CD4-positive, alpha-beta T cell treated with Interferon gamma for 1 hour (primary cell): ENCODE data around the gene DPP6.
"Not testable (repeated sequence)": the region's sequence is repeated elsewhere in the genome, so short reads cannot be mapped to it uniquely, and the experiment has no call there.

Source experiments
- DNase-seq: peaks from one replicate; pipeline ENCODE4 v3.0.0-alpha.2; 2020

DPP6 gene

GRCh38 chr7:154051643-154052529, at the start of gene DPP6:
Gene DPP6, plus strand, starts transcription at chr7:154052398.
- DNase-seq, result not testable (repeated sequence)

DNA sequence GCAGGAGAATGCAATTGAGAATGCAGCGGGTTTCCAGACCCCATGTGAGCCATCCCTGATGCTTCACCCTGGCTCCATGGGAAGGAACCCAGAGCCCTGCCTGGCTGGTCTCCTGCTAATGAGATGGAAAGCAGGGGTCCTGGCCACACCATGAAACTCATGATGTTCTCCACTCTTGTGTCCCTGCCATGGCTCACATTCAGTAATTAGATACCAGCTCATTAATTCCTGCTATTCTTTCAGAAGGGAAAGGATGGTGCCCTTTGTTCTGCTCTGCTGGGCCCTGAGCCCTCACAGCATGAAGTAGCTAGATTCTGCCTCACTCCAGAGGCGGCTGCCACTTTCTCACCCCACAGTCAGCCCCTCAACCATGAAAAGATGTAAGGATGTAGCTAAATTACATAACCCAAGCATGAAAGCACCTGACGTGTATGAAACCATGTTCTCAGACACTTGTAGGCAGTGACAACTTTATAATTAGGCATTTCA, 42.7 kb upstream of the DPP6 start:
- not testable (repeated sequence) for DNase-seq

- not testable (repeated sequence) for DNase-seq
These were observed 41.3 kb upstream of the DPP6 start for GRCh38 chr7:154010726-154011568.

GRCh38 chr7:154012800-154013199, 39.4 kb upstream of the DPP6 start:
- DNase-seq, result not testable (repeated sequence)

- not testable (repeated sequence) for DNase-seq
These were observed 36.6 kb upstream of the DPP6 start for GRCh38 chr7:154015636-154016035.

DNA sequence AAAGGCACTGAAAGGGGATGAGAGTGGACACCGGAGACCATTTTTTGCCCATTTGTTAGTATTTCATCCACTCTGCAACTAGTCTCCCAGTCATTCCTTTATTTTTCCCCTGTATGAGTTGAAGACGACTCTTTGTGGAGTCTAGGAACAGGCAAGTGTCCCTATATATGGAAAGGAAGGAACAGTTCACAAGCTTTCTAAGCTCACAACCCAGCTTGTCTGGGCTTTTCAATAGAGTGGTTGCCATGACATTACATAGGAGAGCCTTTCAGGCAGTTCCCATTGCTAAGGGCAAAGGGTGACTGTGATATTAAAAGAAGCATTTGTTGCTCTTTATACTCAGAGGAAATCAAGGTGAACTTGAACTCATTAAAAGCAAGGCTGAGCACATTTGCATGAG, 33.8 kb upstream of the DPP6 start:
- DNase-seq, result not testable (repeated sequence)

GRCh38 chr7:154027805-154028204, 24.4 kb upstream of the DPP6 start:
- DNase-seq, result not testable (repeated sequence)

DNA sequence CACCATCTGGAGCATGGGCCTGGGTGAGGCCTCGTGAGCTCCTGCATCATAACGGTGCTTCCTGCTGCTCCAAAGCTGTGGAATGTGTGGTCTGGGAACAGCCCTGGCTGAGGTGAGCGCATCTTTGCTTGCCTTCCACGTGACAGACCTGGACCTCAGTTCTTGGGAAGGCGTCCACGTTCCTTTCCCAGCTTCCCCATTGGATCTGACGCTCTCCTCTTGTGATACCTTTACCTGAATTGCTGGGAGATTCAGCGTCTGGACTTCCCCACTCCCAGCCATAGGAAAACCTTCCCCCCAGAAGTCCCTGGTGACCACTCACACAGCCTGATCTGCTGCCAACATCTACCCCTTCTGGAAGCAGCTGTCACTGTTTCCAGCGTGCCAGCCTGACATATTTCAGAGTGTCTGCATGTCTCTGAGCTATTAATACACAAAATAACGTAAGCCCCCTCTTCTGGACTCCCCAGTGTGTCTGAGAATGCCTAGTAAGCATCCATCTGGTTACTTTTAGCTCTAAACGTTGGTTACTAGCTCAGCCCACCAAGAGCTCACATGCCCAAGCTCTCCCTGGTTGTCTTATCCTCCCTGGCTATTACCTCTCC, 21.6 kb upstream of the DPP6 start:
- DNase-seq, result not testable (repeated sequence)

DNA sequence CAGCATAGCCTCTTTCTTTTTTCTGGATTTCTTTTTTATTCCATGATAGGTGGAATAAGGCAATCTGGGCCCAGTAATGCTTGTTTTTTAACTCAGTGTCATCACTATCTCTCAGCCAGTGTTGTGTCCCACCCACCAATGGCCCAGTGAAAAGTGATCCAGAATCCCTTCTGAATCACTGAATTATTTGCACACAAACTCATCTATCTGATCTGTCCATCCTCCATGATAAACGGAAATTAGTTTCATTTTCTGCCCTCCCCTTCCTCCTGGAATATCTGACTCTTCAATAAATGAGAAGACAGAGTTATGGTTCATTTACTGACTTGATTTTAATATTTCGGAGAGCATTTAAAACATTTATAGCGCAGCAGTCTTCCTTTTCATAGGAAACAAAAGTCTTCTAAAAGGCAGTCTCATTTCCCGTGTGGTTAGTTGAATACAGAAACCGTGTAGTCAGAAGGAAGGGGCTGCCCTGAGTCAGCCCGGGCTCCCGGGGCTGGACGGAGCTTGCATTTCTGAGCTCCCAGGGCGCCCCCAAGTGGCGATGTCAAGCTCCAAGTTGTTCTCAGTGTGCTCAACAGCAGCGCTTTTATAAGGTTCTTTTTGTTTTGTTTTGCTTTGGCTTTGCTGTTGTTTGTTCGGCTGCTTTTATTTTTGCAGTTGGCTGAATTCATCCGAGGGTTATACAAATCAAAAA, 12.6 kb upstream of the DPP6 start:
- not testable (repeated sequence) for DNase-seq

DNA sequence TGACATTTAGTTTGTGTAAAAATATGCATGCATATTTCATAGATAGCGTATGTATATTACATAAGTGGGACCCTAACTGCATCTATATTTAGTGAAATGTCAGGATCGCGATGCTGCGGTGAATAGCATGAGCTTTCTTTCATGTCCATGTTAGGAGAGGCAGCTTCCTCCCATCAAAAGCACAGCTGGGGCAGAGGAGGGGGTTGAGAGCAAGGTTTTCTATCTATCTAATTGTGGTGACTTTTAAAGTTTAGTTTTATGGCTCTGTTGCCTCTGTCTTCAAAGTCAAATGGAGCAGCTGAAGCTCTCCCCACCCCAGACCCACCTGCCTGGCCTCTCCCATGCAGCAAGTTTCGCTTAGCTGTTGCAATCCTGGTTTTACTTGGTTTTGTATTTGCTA, 1.8 kb upstream of the DPP6 start:
- not testable (repeated sequence) for DNase-seq

DNA sequence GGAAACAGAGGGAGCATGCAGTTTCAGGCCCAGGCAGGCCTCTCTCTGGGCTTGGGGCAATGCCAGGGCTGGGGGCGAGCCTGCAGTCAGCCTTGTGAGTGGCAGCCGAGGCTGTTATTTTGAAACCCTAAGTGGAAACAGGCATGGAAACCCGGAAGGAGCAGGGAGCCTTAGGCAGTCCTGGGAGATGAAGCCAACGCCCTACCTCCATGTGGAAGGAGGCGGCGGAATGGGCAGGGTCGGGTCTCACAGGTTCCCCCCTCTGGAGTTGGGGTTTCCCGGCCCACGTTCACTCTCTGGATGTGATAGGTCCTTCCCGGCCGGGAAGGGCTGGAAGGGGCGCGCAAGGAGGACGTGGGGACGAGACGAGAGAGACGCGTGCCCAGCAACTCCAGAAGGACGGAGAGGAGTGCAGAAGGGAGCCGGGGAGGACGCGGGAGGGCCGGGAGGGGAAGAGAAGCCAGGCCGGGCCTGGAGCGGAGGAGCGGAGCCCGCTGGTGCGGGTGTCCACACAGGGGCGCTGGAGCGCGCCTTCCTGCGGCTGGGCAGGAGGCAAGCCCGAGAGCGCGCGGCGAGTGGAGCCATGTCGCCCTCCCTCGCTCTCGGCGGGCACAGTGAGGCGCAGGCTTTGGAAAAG, 1.1 kb upstream of the DPP6 start:
- not testable (repeated sequence) for DNase-seq

- DNase-seq, result not testable (repeated sequence)
These were observed 493 bp downstream of the DPP6 start for GRCh38 chr7:154052530-154053252.

- not testable (repeated sequence) for DNase-seq
These were observed 1.5 kb downstream of the DPP6 start for GRCh38 chr7:154053466-154054312.

DNA sequence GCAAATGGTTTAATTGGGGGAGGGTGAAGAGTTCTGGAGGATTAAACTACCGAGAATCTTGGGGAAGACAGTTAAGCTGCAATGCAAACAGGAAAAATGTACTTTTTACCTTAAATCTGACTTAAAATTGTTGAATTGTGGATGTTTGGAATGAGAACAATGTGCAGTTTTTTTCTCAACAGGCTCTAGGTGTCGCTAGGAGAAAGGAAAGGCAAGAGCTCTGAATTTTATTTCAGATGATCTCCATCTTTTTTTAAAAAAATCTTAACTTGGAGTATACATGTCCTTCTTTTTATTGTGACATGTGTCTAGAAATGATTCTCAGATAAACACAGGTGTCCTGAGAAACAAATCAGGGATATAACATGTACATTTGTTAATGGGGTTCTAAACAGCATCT, 2.5 kb downstream of the DPP6 start:
- DNase-seq, result not testable (repeated sequence)

GRCh38 chr7:154055491-154056106, 3.4 kb downstream of the DPP6 start:
- DNase-seq, result not testable (repeated sequence)

DNA sequence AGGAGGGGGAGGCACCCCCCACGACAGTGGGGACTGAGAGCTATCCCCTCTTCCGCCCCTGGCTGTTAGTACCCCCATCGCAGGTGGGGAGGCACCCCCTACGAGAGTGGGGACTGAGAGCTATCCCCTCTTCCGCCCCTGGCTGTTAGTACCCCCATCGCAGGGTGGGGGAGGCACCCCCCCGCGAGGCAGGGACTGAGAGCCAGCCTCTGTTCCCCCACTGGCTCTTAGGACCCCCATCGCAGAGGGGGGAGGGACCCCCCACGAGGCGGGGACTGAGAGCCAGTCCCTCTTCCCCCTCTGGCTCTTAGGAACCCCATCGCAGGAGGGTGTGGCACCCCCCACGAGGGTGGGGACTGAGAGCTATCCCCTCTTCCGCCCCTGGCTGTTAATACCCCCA, 6.6 kb downstream of the DPP6 start:
- DNase-seq, result not testable (repeated sequence)

- not testable (repeated sequence) for DNase-seq
These were observed 8.4 kb downstream of the DPP6 start for GRCh38 chr7:154060551-154060950.

- DNase-seq, result not testable (repeated sequence)
These were observed 19.6 kb downstream of the DPP6 start for GRCh38 chr7:154071833-154072232.

DNA sequence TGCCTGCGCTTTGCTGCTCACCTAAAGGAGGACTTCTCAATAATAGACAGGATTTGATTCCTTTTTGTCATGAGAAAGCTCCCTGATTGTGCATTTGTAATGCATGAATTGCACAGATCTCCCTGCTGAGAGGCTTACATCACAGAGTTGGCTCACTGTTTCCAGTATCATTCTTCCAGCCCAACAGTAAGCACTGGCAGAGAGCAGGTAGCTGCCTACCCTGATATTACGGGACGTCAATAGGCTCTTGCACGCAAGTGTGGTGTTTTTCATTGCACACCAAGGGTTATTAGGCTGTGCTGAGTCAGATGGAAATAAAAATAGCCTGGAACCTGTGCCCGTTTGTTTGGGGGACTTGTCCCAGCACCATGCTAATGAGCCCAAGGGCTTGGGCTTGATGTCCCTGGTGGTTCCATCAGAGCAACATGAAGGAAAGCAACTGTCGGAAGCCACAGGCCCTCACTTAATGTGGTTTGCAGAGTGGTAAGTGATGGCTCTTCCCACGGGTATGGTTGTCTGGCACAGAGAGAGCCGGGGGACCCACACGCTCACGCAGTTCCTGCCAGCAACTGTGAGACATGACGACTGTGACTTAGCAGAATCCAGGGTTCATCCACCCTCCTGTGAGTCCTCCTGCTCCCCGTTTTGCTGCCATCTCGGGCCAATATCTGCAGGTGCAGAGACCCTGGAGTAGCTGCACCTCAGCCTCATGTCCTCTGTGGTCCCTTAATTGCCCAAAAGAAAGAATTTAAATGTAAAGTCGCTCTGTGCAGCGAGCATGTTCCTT, 20.4 kb downstream of the DPP6 start:
- not testable (repeated sequence) for DNase-seq
